PC-3 (cell line): ENCODE data around the gene VWDE. TPM values are rescaled to one million over a fixed set of nuclear protein-coding genes. Genes with fewer than 3 reads are reported as not detected.
"Not testable (repeated sequence)": the region's sequence is repeated elsewhere in the genome, so short reads cannot be mapped to it uniquely, and the experiment has no call there.

ENCODE experiments used
- ATAC-seq: fragments of 200-7000 bp; cut with Tn5 transposase; 2 replicates; pipeline ENCODE4 v1.9.1; 2020; ENCODE audit warnings: mild to moderate bottlenecking, moderate library complexity
- BruUV-seq: library from RNA; stranded (reverse); fragments of 400-500 nt; replicated peaks from 2 replicates; lab custom pipeline; 2021; lab: Mats Ljungman, UMichigan
- CTCF ChIA-PET: fragments of 300-600 bp; sonication (Branson Sonifier 250); formaldehyde crosslinking; loops from one replicate; lab custom pipeline; 2022; ENCODE audit warnings: antibody characterized with exemption; lab: Charles Lee
- POLR2A ChIA-PET: fragments of 300-600 bp; sonication (Branson Sonifier 250); formaldehyde crosslinking; loops from one replicate; lab custom pipeline; 2022; ENCODE audit warnings: antibody characterized with exemption; ENCODE audit not compliant: unreplicated experiment; lab: Charles Lee
- DNase-seq: peaks from one replicate; pipeline ENCODE4 v3.0.0-alpha.2; 2015
- H2AFZ ChIP-seq: fragments of 300-600 bp; sonication (generic); 2 replicates; pipeline ENCODE4 v1.6.0; 2016; ENCODE audit warnings: antibody characterized with exemption, low read length
- H3F3A ChIP-seq: fragments of 300-600 bp; sonication (generic); one replicate; pipeline ENCODE4 v1.6.0; 2017; ENCODE audit warnings: antibody characterized with exemption, low read length, control low read depth, mild to moderate bottlenecking; ENCODE audit not compliant: unreplicated experiment
- H3K27ac ChIP-seq: fragments of 300-600 bp; sonication (generic); 2 replicates; pipeline ENCODE4 v1.5.1; 2016; ENCODE audit warnings: mild to moderate bottlenecking, low read length
- H3K27me3 ChIP-seq: fragments of 300-600 bp; sonication (generic); 2 replicates; pipeline ENCODE4 v1.6.1; 2016; ENCODE audit warnings: low read length, mixed read lengths
- H3K36me3 ChIP-seq: fragments of 300-600 bp; sonication (generic); 2 replicates; pipeline ENCODE4 v1.6.1; 2016; ENCODE audit warnings: low read depth, mixed run types, low read length, mixed read lengths
- H3K4me1 ChIP-seq: fragments of 300-600 bp; sonication (generic); 2 replicates; pipeline ENCODE4 v1.5.1; 2016; ENCODE audit warnings: low read length; ENCODE audit not compliant: insufficient read depth
- H3K4me2 ChIP-seq: fragments of 300-600 bp; sonication (generic); 2 replicates; pipeline ENCODE4 v1.6.0; 2016; ENCODE audit warnings: low read length
- H3K4me3 ChIP-seq: fragments of 300-600 bp; sonication (generic); 2 replicates; pipeline ENCODE4 v1.5.1; 2016; ENCODE audit warnings: mild to moderate bottlenecking, low read length, mixed read lengths
- H3K79me2 ChIP-seq: fragments of 300-600 bp; sonication (generic); 2 replicates; pipeline ENCODE4 v1.6.1; 2017; ENCODE audit warnings: low read length, mixed read lengths
- H3K9ac ChIP-seq: fragments of 300-600 bp; sonication (generic); 2 replicates; pipeline ENCODE4 v1.6.0; 2016; ENCODE audit warnings: mild to moderate bottlenecking, low read length
- H3K9me2 ChIP-seq: fragments of 300-600 bp; sonication (generic); replicated peaks from 2 replicates; pipeline ENCODE4 v1.6.1; 2016; ENCODE audit warnings: mixed run types, low read length, mixed read lengths
- H3K9me3 ChIP-seq: fragments of 300-600 bp; sonication (generic); 2 replicates; pipeline ENCODE4 v1.6.1; 2016; ENCODE audit warnings: low read length, mixed read lengths
- H4K20me1 ChIP-seq: fragments of 300-600 bp; sonication (generic); 2 replicates; pipeline ENCODE4 v1.6.1; 2016; ENCODE audit warnings: low read length, mixed read lengths
- EZH2 ChIP-seq: fragments of 300-600 bp; sonication (generic); IDR thresholded peaks from one replicate; pipeline ENCODE4 v1.6.1; 2017; ENCODE audit warnings: antibody characterized with exemption, mild to moderate bottlenecking, low read length; ENCODE audit not compliant: unreplicated experiment
- EZH2phosphoT487 ChIP-seq: fragments of 300-600 bp; sonication (generic); IDR thresholded peaks from 2 replicates; pipeline ENCODE4 v1.6.1; 2018; ENCODE audit warnings: mild to moderate bottlenecking, antibody characterized with exemption, low read length, borderline replicate concordance
- intact Hi-C: fragments of 100-400 bp; cut with micrococcal nuclease; formaldehyde crosslinking; loops from 2 replicates; pipeline ENCODE4 v1.9.0; 2023
- total RNA-seq: library from RNA; depleted of rRNA; stranded (reverse); fragments of >200 nt; gene quantifications from 2 replicates; pipeline ENCODE4 v1.2.3, GENCODE V29; 2014
- TF ChIP-seq, protein P1 (sequence below): fragments of 300-600 bp; sonication (generic); conservative IDR thresholded peaks from 2 replicates; pipeline ENCODE4 v1.5.1; 2017; ENCODE audit warnings: antibody characterized with exemption, low read depth, mild to moderate bottlenecking, low read length

The VWDE gene
- total RNA-seq, 1 experiment from 2014 or later: 7.7 TPM

- POLR2A ChIA-PET: no interaction called here
- no peak for ATAC-seq
- peaks cover 3% of the 10 kb centered on the region; the same call in 1 of the 2 replicates for H3K36me3 ChIP-seq
- no peaks in the 10 kb centered on the region for H3F3A ChIP-seq
- H3K4me1 ChIP-seq: no peaks in the 10 kb centered on the region
- H3K79me2 ChIP-seq: no peaks in the 10 kb centered on the region
- TF ChIP-seq EZH2phosphoT487: no peak
- TF ChIP-seq, protein P1, sequence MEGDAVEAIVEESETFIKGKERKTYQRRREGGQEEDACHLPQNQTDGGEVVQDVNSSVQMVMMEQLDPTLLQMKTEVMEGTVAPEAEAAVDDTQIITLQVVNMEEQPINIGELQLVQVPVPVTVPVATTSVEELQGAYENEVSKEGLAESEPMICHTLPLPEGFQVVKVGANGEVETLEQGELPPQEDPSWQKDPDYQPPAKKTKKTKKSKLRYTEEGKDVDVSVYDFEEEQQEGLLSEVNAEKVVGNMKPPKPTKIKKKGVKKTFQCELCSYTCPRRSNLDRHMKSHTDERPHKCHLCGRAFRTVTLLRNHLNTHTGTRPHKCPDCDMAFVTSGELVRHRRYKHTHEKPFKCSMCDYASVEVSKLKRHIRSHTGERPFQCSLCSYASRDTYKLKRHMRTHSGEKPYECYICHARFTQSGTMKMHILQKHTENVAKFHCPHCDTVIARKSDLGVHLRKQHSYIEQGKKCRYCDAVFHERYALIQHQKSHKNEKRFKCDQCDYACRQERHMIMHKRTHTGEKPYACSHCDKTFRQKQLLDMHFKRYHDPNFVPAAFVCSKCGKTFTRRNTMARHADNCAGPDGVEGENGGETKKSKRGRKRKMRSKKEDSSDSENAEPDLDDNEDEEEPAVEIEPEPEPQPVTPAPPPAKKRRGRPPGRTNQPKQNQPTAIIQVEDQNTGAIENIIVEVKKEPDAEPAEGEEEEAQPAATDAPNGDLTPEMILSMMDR: no peak
- TF ChIP-seq EZH2: no peak
- no peak overlapping the region for H3K9ac ChIP-seq
- no peak overlapping the region for H3K4me2 ChIP-seq
- DNase-seq: no peak
- CTCF ChIA-PET: no interaction called here
- H2AFZ ChIP-seq: no peak overlapping the region
- BruUV-seq: no TSS peak
- H3K9me2 ChIP-seq: no peaks in the 10 kb centered on the region
- H3K27me3 ChIP-seq: no peaks in the 10 kb centered on the region
- no peak overlapping the region for H3K4me3 ChIP-seq
- no peaks in the 10 kb centered on the region for H4K20me1 ChIP-seq
- intact Hi-C loops: no loop called here
- H3K27ac ChIP-seq: no peak overlapping the region
- 0 out of 2 replicates have a peak, but pooled peaks cover 4% of the 10 kb centered on the region for H3K9me3 ChIP-seq
Observed at GRCh38 chr7:12412407-12412806, 8.7 kb upstream of the VWDE start.

GRCh38 chr7:12410523-12410922, 6.9 kb upstream of the VWDE start:
- H3K27me3 ChIP-seq: no peaks in the 10 kb centered on the region
- DNase-seq (no peak), ATAC-seq (no peak)
- intact Hi-C loops: no loop called here
- no TSS peak for BruUV-seq
- no peaks in the 10 kb centered on the region for H3K9me2 ChIP-seq
- H3K79me2 ChIP-seq: no peaks in the 10 kb centered on the region
- H3K4me1 ChIP-seq: no peaks in the 10 kb centered on the region
- ChIA-PET CTCF (no interaction called here), POLR2A (no interaction called here)
- TF ChIP-seq EZH2phosphoT487 (no peak), EZH2 (no peak)
- TF ChIP-seq, protein P1: no peak
- no peaks in the 10 kb centered on the region for H4K20me1 ChIP-seq
- H3K9ac ChIP-seq: no peak overlapping the region
- H3K4me2 ChIP-seq: no peak overlapping the region
- H2AFZ ChIP-seq: no peak overlapping the region
- H3K9me3 ChIP-seq: 0 out of 2 replicates have a peak, but pooled peaks cover 4% of the 10 kb centered on the region
- peaks cover 3% of the 10 kb centered on the region; the same call in 1 of the 2 replicates for H3K36me3 ChIP-seq
- no peak overlapping the region for H3K27ac ChIP-seq
- H3K4me3 ChIP-seq: no peak overlapping the region
- no peaks in the 10 kb centered on the region for H3F3A ChIP-seq

DNA sequence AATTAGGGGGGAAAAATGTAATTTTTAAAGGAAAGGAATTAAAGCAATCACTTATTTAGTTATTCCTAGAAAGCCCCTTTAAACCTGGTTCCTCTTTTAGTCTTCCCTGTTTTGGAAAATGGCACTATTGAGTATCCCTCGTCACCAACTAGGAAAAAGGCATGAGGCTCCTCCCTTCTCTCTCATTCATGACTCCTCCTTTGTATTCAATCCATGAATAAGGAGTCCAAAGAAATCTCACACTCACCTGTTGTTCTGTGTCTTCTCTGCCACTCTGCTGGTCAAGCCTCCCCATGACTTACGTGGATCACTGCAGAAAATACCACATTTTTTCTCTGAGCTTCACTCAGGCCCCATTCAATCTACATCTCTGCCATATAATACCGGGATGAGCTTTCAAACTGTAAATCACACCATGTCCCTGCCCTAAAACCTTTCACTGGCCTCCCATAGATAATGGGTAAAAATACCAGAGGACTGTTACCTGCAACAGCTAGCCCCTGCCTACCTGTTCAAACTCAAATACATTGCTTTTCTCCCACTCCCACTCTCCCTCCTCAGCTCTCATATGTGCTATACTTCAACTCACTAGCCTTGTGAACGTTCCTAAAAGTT, 5.5 kb upstream of the VWDE start:
- CTCF ChIA-PET: interaction anchor here (0.6 kb wide), 1 partner anchor 25 kb away, joined by 3 read pairs; no protein-coding TSS in a partner anchor

DNA sequence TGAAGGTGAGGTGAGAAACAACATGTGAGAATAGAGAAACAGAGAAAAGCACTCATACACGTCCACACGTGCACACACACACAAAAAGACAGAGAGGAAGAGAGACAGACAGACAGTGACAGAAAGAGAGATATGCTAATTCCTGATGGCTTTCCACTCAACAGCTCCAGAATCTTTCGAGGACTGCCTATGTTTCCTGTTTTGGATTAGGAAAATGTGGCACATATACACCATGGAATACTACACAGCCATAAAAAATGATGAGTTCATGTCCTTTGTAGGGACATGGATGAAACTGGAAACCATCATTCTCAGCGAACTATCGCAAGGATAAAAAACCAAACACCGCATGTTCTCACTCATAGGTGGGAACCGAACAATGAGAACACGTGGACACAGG, 4.0 kb upstream of the VWDE start:
- H3K27ac ChIP-seq, BruUV-seq, H4K20me1 ChIP-seq, intact Hi-C loops, CTCF ChIA-PET, H3K79me2 ChIP-seq, H3K9ac ChIP-seq, H3K4me1 ChIP-seq, DNase-seq, H3K27me3 ChIP-seq, H3K9me2 ChIP-seq, H3F3A ChIP-seq, H3K4me2 ChIP-seq, H3K36me3 ChIP-seq, H3K4me3 ChIP-seq, POLR2A ChIA-PET, H3K9me3 ChIP-seq, ATAC-seq, H2AFZ ChIP-seq: not testable (repeated sequence)

More for the DNA sequence above, 5.5 kb upstream of the VWDE start:
- TF ChIP-seq EZH2: no peak
- no peak for TF ChIP-seq EZH2phosphoT487
- TF ChIP-seq, protein P1: no peak
- H3K9ac ChIP-seq: no peak overlapping the region
- H3K9me2 ChIP-seq: no peaks in the 10 kb centered on the region
- intact Hi-C loops: no loop called here
- H3K4me2 ChIP-seq: no peak overlapping the region
- H2AFZ ChIP-seq: no peak overlapping the region
- no peaks in the 10 kb centered on the region for H3K79me2 ChIP-seq
- no peaks in the 10 kb centered on the region for H3K27me3 ChIP-seq
- no peak overlapping the region for H3K27ac ChIP-seq
- no TSS peak for BruUV-seq
- DNase-seq (no peak), ATAC-seq (no peak)
- H3K4me1 ChIP-seq: peaks cover 6% of the 10 kb centered on the region
- peaks cover 3% of the 10 kb centered on the region; the same call in 1 of the 2 replicates for H3K36me3 ChIP-seq
- no peaks in the 10 kb centered on the region for H3F3A ChIP-seq
- no peak overlapping the region for H3K4me3 ChIP-seq
- 0 out of 2 replicates have a peak, but pooled peaks cover 4% of the 10 kb centered on the region for H3K9me3 ChIP-seq
- H4K20me1 ChIP-seq: no peaks in the 10 kb centered on the region
- POLR2A ChIA-PET: no interaction called here
